Loucy (cell line): ENCODE data around the gene IGSF23.

ENCODE experiments used
- CTCF ChIP-seq: fragments of 200-600 bp; sonication (generic); conservative IDR thresholded peaks from 2 replicates; pipeline ENCODE4 v1.5.1; 2014; ENCODE audit warnings: mild to moderate bottlenecking, antibody characterized with exemption, low read length
- EZH2phosphoT487 ChIP-seq: fragments of 200-600 bp; IDR thresholded peaks from 2 replicates; pipeline ENCODE4 v1.6.1; 2018; ENCODE audit warnings: antibody characterized with exemption, mild to moderate bottlenecking, moderate library complexity, borderline replicate concordance

- no peak for TF ChIP-seq CTCF
- no peak for TF ChIP-seq EZH2phosphoT487
These were observed 16.8 kb upstream of the IGSF23 start for GRCh38 chr19:44596428-44597130.
